T1000 (cell line): ENCODE data around the gene COL27A1.

Source experiments
- DNase-seq: peaks from one replicate; lab custom pipeline; 2025; ENCODE audit warnings: mixed read lengths; lab: John Stamatoyannopoulos, UW

COL27A1 gene

GRCh38 chr9:114206221-114206789 lies 51.0 kb downstream of the COL27A1 start:
- no peak for DNase-seq

- no peak for DNase-seq
Measured at GRCh38 chr9:114207034-114207810, 51.9 kb downstream of the COL27A1 start.

GRCh38 chr9:114207845-114208244 lies 52.5 kb downstream of the COL27A1 start:
- no peak for DNase-seq

GRCh38 chr9:114209151-114209550 lies 53.8 kb downstream of the COL27A1 start:
- no peak for DNase-seq

GRCh38 chr9:114210136-114210535 lies 54.8 kb downstream of the COL27A1 start:
- DNase-seq, result no peak

- DNase-seq, result no peak
Measured at GRCh38 chr9:114210691-114211276, 55.4 kb downstream of the COL27A1 start.

GRCh38 chr9:114212826-114213225 lies 57.5 kb downstream of the COL27A1 start:
- DNase-seq, result no peak

GRCh38 chr9:114213566-114213965 lies 58.2 kb downstream of the COL27A1 start:
- DNase-seq, result no peak

- DNase-seq, result no peak
Measured at GRCh38 chr9:114214181-114214580, 58.8 kb downstream of the COL27A1 start.

- no peak for DNase-seq
Measured at GRCh38 chr9:114214686-114215414, 59.5 kb downstream of the COL27A1 start.

- DNase-seq, result no peak
Measured at GRCh38 chr9:114216081-114216480, 60.7 kb downstream of the COL27A1 start.

GRCh38 chr9:114216976-114217375 lies 61.6 kb downstream of the COL27A1 start:
- DNase-seq, result no peak

GRCh38 chr9:114218264-114219120 lies 63.2 kb downstream of the COL27A1 start:
- no peak for DNase-seq

GRCh38 chr9:114220061-114220541 lies 64.8 kb downstream of the COL27A1 start:
- no peak for DNase-seq

- DNase-seq, result no peak
Measured at GRCh38 chr9:114221706-114222465, 66.5 kb downstream of the COL27A1 start.

- DNase-seq, result no peak
Measured at GRCh38 chr9:114223564-114224246, 68.4 kb downstream of the COL27A1 start.

- DNase-seq, result no peak
Measured at GRCh38 chr9:114224247-114224610, 68.9 kb downstream of the COL27A1 start.

GRCh38 chr9:114225561-114226212 lies 70.3 kb downstream of the COL27A1 start:
- DNase-seq, result no peak

- DNase-seq, result no peak
Measured at GRCh38 chr9:114226246-114227055, 71.1 kb downstream of the COL27A1 start.
